Caki2 (cell line): ENCODE data around the gene TRIM27. TPM values are rescaled to one million over a fixed set of nuclear protein-coding genes. Genes with fewer than 3 reads are reported as not detected.

Source experiments
- total RNA-seq: library from RNA; depleted of rRNA; stranded (reverse); fragments of >200 nt; shearing (Covaris generic); gene quantifications from 2 replicates; pipeline ENCODE4 v1.2.3, GENCODE V29; 2014; ENCODE audit warnings: low replicate concordance; rRNA removed

The TRIM27 gene
- total RNA-seq, 1 experiment from 2014 or later: 159 TPM

Other genes with a start within 250 kb of the TRIM27 start
- gene ZNF311, start 81.3 kb upstream of the TRIM27 start, total RNA-seq: 4.1 and 5.9 TPM in 2 replicates
- not detected in 2 replicates for gene OR2W1, start 121.2 kb upstream of the TRIM27 start, total RNA-seq
- gene OR2B3, start 163.3 kb upstream of the TRIM27 start, total RNA-seq: not detected in 2 replicates
- not detected in 2 replicates for gene OR2J1, start 175.5 kb upstream of the TRIM27 start, total RNA-seq
- gene OR2J3, start 184.1 kb upstream of the TRIM27 start, total RNA-seq: not detected in 2 replicates
- not detected in 2 replicates for gene OR2J2, start 246.9 kb upstream of the TRIM27 start, total RNA-seq